HepG2 (cell line): ENCODE data around the gene CLN6. TPM values are rescaled to one million over a fixed set of nuclear protein-coding genes. Genes with fewer than 3 reads are reported as not detected.

Source experiments
- ATAC-seq: fragments of 200-7000 bp; cut with Tn5 transposase; 3 replicates; pipeline ENCODE4 v1.9.1; 2020; ENCODE audit warnings: mild to moderate bottlenecking, moderate library complexity
- BruUV-seq: library from RNA; stranded (reverse); fragments of 400-500 nt; replicated peaks from 2 replicates; lab custom pipeline; 2021; lab: Mats Ljungman, UMichigan
- CTCF ChIA-PET: fragments of 300-600 bp; formaldehyde crosslinking; extraction: SDS; loops from one replicate; lab custom pipeline; 2021; ENCODE audit warnings: low total read pairs, inconsistent platforms, low intra/inter-chr PET ratio; lab: Yijun Ruan, JAX
- POLR2A ChIA-PET: fragments of 350-600 bp; sonication (Branson Sonifier 250); formaldehyde crosslinking; loops from one replicate; lab custom pipeline; 2020; ENCODE audit warnings: antibody characterized with exemption, inconsistent platforms; lab: Yijun Ruan, JAX
- DNase-seq: peaks from one replicate; pipeline ENCODE4 v3.0.0-alpha.2; 2015; ENCODE audit warnings: low spot score
- FAIRE-seq: peaks from 3 replicates; lab custom pipeline; 2011; peaks lifted over from hg19 to GRCh38; lab: Jason Lieb, UNC
- H2AFZ ChIP-seq: one replicate; pipeline ENCODE4 v1.6.1; 2011; ENCODE audit warnings: low read length, inconsistent platforms
- H3K27ac ChIP-seq: fragments of 300-600 bp; 3 replicates; pipeline ENCODE4 v1.8.0; 2011; ENCODE audit warnings: mixed run types, mild to moderate bottlenecking, mixed read lengths, low read length, inconsistent platforms; ENCODE audit not compliant: insufficient read depth; ENCODE audit errors: extremely low read length
- H3K27me3 ChIP-seq, 2 experiments: fragments of 200-600 bp in 1 of 2; 2 replicates in 1 of 2; 3 replicates in 1 of 2; pipeline versions ENCODE4 v1.6.0 to v1.8.0; 2011; ENCODE audit warnings: low read length in 2 of 2, mild to moderate bottlenecking in 2 of 2, moderate library complexity in 2 of 2, inconsistent platforms in 1 of 2; ENCODE audit not compliant: insufficient read depth in 2 of 2, control insufficient read depth in 1 of 2
- H3K36me3 ChIP-seq, 2 experiments: fragments of 200-600 bp in 1 of 2; replicated peaks in 1 of 2; 2 replicates in 1 of 2; 3 replicates in 1 of 2; pipeline versions ENCODE4 v1.5.1 to v1.8.0; 2011; ENCODE audit warnings: low read length in 2 of 2, inconsistent platforms in 1 of 2; ENCODE audit not compliant: insufficient read depth in 2 of 2, control insufficient read depth in 1 of 2
- H3K4me1 ChIP-seq: 2 replicates; pipeline ENCODE4 v1.5.1; 2012; ENCODE audit warnings: low read length, inconsistent platforms; ENCODE audit not compliant: insufficient read depth
- H3K4me2 ChIP-seq: 2 replicates; pipeline ENCODE4 v1.6.0; 2011; ENCODE audit warnings: low read depth, low read length, inconsistent platforms
- H3K4me3 ChIP-seq, 3 experiments: fragments of 200-600 bp in 1 of 3; sonication (generic), shearing (Covaris generic) in 1 of 3; replicated peaks in 1 of 3; 2 replicates each; pipeline ENCODE4 v1.5.1; 2011 to 2016; ENCODE audit warnings: low read length in 3 of 3, inconsistent platforms in 2 of 3, low read depth in 2 of 3, mild to moderate bottlenecking in 2 of 3, control low read depth in 1 of 3, mixed read lengths in 1 of 3; ENCODE audit not compliant: insufficient read depth in 1 of 3
- H3K79me2 ChIP-seq: one replicate; pipeline ENCODE4 v1.6.1; 2011; ENCODE audit warnings: low read length, inconsistent platforms; ENCODE audit not compliant: insufficient read depth
- H3K9ac ChIP-seq: 2 replicates; pipeline ENCODE4 v1.6.0; 2011; ENCODE audit warnings: mild to moderate bottlenecking, low read depth, low read length, inconsistent platforms; ENCODE audit not compliant: insufficient read depth
- H3K9me3 ChIP-seq: 2 replicates; pipeline ENCODE4 v1.5.1; 2012; ENCODE audit warnings: mild to moderate bottlenecking, low read length
- H4K20me1 ChIP-seq: 2 replicates; pipeline ENCODE4 v1.6.0; 2011; ENCODE audit warnings: inconsistent platforms, mild to moderate bottlenecking, low read length, moderate library complexity; ENCODE audit not compliant: insufficient read depth
- AKAP8 ChIP-seq: sonication (generic); formaldehyde crosslinking; IDR thresholded peaks from 2 replicates; pipeline ENCODE4 v1.5.1; 2020; ENCODE audit warnings: mild to moderate bottlenecking, missing genetic modification reagents
- HNF4A ChIP-seq: sonication (generic); formaldehyde crosslinking; IDR thresholded peaks from 2 replicates; pipeline ENCODE4 v1.4.0; 2020; ENCODE audit warnings: missing genetic modification reagents
- MTA3 ChIP-seq: sonication (generic); formaldehyde crosslinking; IDR thresholded peaks from 2 replicates; pipeline ENCODE4 v1.4.0; 2020; ENCODE audit warnings: missing genetic modification reagents
- NR2F1 ChIP-seq, 2 experiments: fragments of 450-650 bp in 1 of 2; formaldehyde crosslinking in 1 of 2; IDR thresholded peaks; 2 replicates each; pipeline versions ENCODE4 v1.5.0 to v1.6.1; 2016 to 2020; ENCODE audit warnings: mild to moderate bottlenecking in 1 of 2, missing compliant biosample characterization in 1 of 2, missing genetic modification reagents in 1 of 2, moderate library complexity in 1 of 2
- POGZ ChIP-seq: sonication (generic); formaldehyde crosslinking; IDR thresholded peaks from 2 replicates; pipeline ENCODE4 v1.4.0; 2020; ENCODE audit warnings: mild to moderate bottlenecking, missing genetic modification reagents
- POLR2G ChIP-seq: fragments of 200-400 bp; formaldehyde crosslinking; IDR thresholded peaks from 2 replicates; pipeline ENCODE4 v1.6.1; 2018; ENCODE audit warnings: mild to moderate bottlenecking, low read depth, low read length, moderate library complexity
- SMAD9 ChIP-seq: sonication (generic); formaldehyde crosslinking; IDR thresholded peaks from 2 replicates; pipeline ENCODE4 v1.5.1; 2020; ENCODE audit warnings: mild to moderate bottlenecking, missing genetic modification reagents
- SPEN ChIP-seq: sonication (generic); formaldehyde crosslinking; IDR thresholded peaks from 2 replicates; pipeline ENCODE4 v1.5.1; 2020; ENCODE audit warnings: low read depth, mild to moderate bottlenecking, missing genetic modification reagents
- ZFP36L2 ChIP-seq: sonication (generic); formaldehyde crosslinking; IDR thresholded peaks from 2 replicates; pipeline ENCODE4 v1.4.0; 2020; ENCODE audit warnings: missing genetic modification reagents
- ZNF253 ChIP-seq: sonication (generic); formaldehyde crosslinking; IDR thresholded peaks from 2 replicates; pipeline ENCODE4 v1.8.0; 2022; ENCODE audit warnings: mild to moderate bottlenecking, missing genetic modification reagents, borderline replicate concordance
- ZNF562 ChIP-seq: sonication (generic); formaldehyde crosslinking; IDR thresholded peaks from 2 replicates; pipeline ENCODE4 v1.8.0; 2022; ENCODE audit warnings: missing genetic modification reagents, borderline replicate concordance
- ZNF788 ChIP-seq: sonication (generic); formaldehyde crosslinking; IDR thresholded peaks from 2 replicates; pipeline ENCODE4 v1.5.0; 2020; ENCODE audit warnings: mild to moderate bottlenecking, missing genetic modification reagents, borderline replicate concordance
- WGBS: methylation state at CpG from one replicate; pipeline ENCODE4 v1.1.6; 2017; ENCODE audit warnings: low lambda C conversion rate; 5-methylcytosine and 5-hydroxymethylcytosine counted together
- in situ Hi-C: cut with HindIII; loops from 2 replicates; pipeline ENCODE4 v1.10.0; 2017; ENCODE audit warnings: low pct_unique_long_range_greater_than_20kb; ENCODE audit not compliant: extremely low pct_ligation_motif_present
- intact Hi-C: fragments of 100-400 bp; cut with micrococcal nuclease; formaldehyde crosslinking; loops from one replicate; pipeline ENCODE4 v1.10.0; 2022; ENCODE audit not compliant: unreplicated experiment
- polyA plus RNA-seq, 8 experiments: library from polyadenylated mRNA; depleted of rRNA in 3 of 8; stranded (reverse) in 7 of 8; unstranded in 1 of 8; fragments of >200 nt; fragmentation: Illumina TruSeq in 4 of 8; extraction: Trizol in 4 of 8; gene quantifications; 2 replicates each; pipeline versions ENCODE4 v1.2.1 to v1.2.3, GENCODE V29; 2011 to 2016; ENCODE audit warnings: low read depth in 4 of 8, missing spikeins in 1 of 8, mixed read lengths in 1 of 8; ENCODE audit not compliant: insufficient read depth in 1 of 8
- total RNA-seq, 5 experiments: library from RNA; depleted of rRNA; stranded (reverse); fragments of >200 nt; fragmentation: Illumina TruSeq; extraction: Trizol; gene quantifications; 2 replicates each; pipeline ENCODE4 v1.2.3, GENCODE V29; 2016; ENCODE audit warnings: low read depth in 1 of 5
- TF ChIP-seq, protein P1 (sequence below): sonication (generic); formaldehyde crosslinking; IDR thresholded peaks from 2 replicates; pipeline ENCODE4 v1.5.0; 2020; ENCODE audit warnings: missing genetic modification reagents
- TF ChIP-seq, protein P2 (sequence below): sonication (generic); formaldehyde crosslinking; IDR thresholded peaks from 2 replicates; pipeline ENCODE4 v1.5.1; 2020; ENCODE audit warnings: missing genetic modification reagents, mild to moderate bottlenecking, borderline replicate concordance
- TF ChIP-seq, protein P3 (sequence below): fragments of 450-650 bp; IDR thresholded peaks from 2 replicates; pipeline ENCODE4 v1.6.1; 2016
- TF ChIP-seq, protein P4 (sequence below): sonication (generic); formaldehyde crosslinking; conservative IDR thresholded peaks from 2 replicates; pipeline ENCODE4 v1.4.0; 2020; ENCODE audit warnings: missing genetic modification reagents
- TF ChIP-seq, protein P5 (sequence below): sonication (generic); formaldehyde crosslinking; IDR thresholded peaks from 2 replicates; pipeline ENCODE4 v1.8.0; 2022; ENCODE audit warnings: missing genetic modification reagents, mild to moderate bottlenecking, moderate library complexity, borderline replicate concordance

The CLN6 gene
- total and polyA plus RNA-seq, 2 of the 13 experiments (the other 11 are each of a cell fraction or from before 2014, with no cell fraction given) = 24.9 to 27.1 TPM

DNA sequence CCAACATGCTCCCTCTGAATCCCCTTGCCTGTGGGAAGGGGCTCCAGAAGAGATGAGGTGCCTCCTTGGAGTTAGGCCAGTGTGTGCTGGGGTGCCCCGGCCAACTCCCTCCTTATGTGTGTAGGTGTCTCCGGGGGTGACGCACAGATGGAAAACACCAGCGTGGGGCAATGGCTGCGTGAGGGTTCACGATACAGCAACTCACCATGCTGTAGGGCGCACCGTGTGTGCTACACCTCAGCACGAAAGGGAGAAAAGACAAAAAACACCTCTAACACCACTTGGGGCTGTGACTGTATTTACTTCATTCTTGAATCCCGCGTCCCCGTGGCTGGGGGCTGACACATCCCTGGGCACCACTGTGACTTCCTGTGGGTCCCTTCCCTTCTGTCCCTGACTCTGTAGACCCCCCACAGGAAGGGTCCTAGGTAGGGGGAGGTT, 22.8 kb downstream of the CLN6 start:
- H3K36me3 ChIP-seq = peaks cover 3 to 8% of the 10 kb centered on the region in 2 experiments; a peak in 4 of 5 replicates
- DNase-seq = no peak
- in situ Hi-C loops = no loop called here
- H3K4me3 ChIP-seq = no peak overlapping the region
- no peak for FAIRE-seq
- H3K4me1 ChIP-seq = peaks cover 31% of the 10 kb centered on the region
- H2AFZ ChIP-seq = no peak overlapping the region
- ChIA-PET CTCF (no interaction called here), POLR2A (no interaction called here)
- 96% methylated on average over 12 of the region's 12 CpGs for WGBS
- no peaks in the 10 kb centered on the region for H3K79me2 ChIP-seq
- no peak overlapping the region for H3K9ac ChIP-seq
- H3K4me2 ChIP-seq = no peak overlapping the region
- intact Hi-C loops = no loop called here
- BruUV-seq = no TSS peak
- no peak overlapping the region for H3K27ac ChIP-seq
- H4K20me1 ChIP-seq = 0 out of 2 replicates have a peak, but pooled peaks cover 6% of the 10 kb centered on the region
- no peak for ATAC-seq
- no peaks in the 10 kb centered on the region for H3K27me3 ChIP-seq
- H3K9me3 ChIP-seq = no peaks in the 10 kb centered on the region
- TF ChIP-seq MTA3 (no peak), ZNF562 (no peak), ZFP36L2 (CRISPR knock-in tag) (no peak), ZNF788 (CRISPR knock-in tag) (no peak), POGZ (no peak), SMAD9 (CRISPR knock-in tag) (no peak), NR2F1 (CRISPR knock-in tag; IDR thresholded peaks at IDR 0.05) (no peak), ZNF253 (CRISPR knock-in tag) (no peak), POLR2G (no peak), HNF4A (CRISPR knock-in tag) (no peak), AKAP8 (CRISPR knock-in tag) (no peak), SPEN (no peak)
- TF ChIP-seq, protein P1, sequence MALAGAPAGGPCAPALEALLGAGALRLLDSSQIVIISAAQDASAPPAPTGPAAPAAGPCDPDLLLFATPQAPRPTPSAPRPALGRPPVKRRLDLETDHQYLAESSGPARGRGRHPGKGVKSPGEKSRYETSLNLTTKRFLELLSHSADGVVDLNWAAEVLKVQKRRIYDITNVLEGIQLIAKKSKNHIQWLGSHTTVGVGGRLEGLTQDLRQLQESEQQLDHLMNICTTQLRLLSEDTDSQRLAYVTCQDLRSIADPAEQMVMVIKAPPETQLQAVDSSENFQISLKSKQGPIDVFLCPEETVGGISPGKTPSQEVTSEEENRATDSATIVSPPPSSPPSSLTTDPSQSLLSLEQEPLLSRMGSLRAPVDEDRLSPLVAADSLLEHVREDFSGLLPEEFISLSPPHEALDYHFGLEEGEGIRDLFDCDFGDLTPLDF (CRISPR knock-in tag) = no peak
- TF ChIP-seq, protein P2, sequence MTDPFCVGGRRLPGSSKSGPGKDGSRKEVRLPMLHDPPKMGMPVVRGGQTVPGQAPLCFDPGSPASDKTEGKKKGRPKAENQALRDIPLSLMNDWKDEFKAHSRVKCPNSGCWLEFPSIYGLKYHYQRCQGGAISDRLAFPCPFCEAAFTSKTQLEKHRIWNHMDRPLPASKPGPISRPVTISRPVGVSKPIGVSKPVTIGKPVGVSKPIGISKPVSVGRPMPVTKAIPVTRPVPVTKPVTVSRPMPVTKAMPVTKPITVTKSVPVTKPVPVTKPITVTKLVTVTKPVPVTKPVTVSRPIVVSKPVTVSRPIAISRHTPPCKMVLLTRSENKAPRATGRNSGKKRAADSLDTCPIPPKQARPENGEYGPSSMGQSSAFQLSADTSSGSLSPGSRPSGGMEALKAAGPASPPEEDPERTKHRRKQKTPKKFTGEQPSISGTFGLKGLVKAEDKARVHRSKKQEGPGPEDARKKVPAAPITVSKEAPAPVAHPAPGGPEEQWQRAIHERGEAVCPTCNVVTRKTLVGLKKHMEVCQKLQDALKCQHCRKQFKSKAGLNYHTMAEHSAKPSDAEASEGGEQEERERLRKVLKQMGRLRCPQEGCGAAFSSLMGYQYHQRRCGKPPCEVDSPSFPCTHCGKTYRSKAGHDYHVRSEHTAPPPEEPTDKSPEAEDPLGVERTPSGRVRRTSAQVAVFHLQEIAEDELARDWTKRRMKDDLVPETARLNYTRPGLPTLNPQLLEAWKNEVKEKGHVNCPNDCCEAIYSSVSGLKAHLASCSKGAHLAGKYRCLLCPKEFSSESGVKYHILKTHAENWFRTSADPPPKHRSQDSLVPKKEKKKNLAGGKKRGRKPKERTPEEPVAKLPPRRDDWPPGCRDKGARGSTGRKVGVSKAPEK (CRISPR knock-in tag) = no peak
- TF ChIP-seq, protein P3, sequence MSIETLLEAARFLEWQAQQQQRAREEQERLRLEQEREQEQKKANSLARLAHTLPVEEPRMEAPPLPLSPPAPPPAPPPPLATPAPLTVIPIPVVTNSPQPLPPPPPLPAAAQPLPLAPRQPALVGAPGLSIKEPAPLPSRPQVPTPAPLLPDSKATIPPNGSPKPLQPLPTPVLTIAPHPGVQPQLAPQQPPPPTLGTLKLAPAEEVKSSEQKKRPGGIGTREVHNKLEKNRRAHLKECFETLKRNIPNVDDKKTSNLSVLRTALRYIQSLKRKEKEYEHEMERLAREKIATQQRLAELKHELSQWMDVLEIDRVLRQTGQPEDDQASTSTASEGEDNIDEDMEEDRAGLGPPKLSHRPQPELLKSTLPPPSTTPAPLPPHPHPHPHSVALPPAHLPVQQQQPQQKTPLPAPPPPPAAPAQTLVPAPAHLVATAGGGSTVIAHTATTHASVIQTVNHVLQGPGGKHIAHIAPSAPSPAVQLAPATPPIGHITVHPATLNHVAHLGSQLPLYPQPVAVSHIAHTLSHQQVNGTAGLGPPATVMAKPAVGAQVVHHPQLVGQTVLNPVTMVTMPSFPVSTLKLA = no peak
- TF ChIP-seq, protein P4, sequence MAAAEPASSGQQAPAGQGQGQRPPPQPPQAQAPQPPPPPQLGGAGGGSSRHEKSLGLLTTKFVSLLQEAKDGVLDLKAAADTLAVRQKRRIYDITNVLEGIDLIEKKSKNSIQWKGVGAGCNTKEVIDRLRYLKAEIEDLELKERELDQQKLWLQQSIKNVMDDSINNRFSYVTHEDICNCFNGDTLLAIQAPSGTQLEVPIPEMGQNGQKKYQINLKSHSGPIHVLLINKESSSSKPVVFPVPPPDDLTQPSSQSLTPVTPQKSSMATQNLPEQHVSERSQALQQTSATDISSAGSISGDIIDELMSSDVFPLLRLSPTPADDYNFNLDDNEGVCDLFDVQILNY = no peak
- TF ChIP-seq, protein P5, sequence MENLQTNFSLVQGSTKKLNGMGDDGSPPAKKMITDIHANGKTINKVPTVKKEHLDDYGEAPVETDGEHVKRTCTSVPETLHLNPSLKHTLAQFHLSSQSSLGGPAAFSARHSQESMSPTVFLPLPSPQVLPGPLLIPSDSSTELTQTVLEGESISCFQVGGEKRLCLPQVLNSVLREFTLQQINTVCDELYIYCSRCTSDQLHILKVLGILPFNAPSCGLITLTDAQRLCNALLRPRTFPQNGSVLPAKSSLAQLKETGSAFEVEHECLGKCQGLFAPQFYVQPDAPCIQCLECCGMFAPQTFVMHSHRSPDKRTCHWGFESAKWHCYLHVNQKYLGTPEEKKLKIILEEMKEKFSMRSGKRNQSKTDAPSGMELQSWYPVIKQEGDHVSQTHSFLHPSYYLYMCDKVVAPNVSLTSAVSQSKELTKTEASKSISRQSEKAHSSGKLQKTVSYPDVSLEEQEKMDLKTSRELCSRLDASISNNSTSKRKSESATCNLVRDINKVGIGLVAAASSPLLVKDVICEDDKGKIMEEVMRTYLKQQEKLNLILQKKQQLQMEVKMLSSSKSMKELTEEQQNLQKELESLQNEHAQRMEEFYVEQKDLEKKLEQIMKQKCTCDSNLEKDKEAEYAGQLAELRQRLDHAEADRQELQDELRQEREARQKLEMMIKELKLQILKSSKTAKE (CRISPR knock-in tag) = no peak
